ENCODE measurements around the gene BTBD10. TPM values are rescaled to one million over a fixed set of nuclear protein-coding genes. Genes with fewer than 3 reads are reported as not detected.

BTBD10 gene
- polyA plus RNA-seq, 1 donor from 2014 or later, result 143 TPM

GRCh38 chr11:13339195-13340153 is 123.5 kb downstream of the BTBD10 start:
- H4K20me1 ChIP-seq (ENCODE audit: insufficient read depth), result no peaks in the 10 kb centered on the region
- H3K36me3 ChIP-seq (ENCODE audit: insufficient read depth, low read length), result no peaks in the 10 kb centered on the region
- no peaks in the 10 kb centered on the region for H3K9me3 ChIP-seq (ENCODE audit: low read length)
- no peaks in the 10 kb centered on the region for H3F3A ChIP-seq (ENCODE audit: insufficient read depth, low read length, poor library complexity, severe bottlenecking)
- H3K4me2 ChIP-seq (ENCODE audit: low read length), result no peak overlapping the region
- no peak overlapping the region for H3K9ac ChIP-seq (ENCODE audit: low read length)
- no peaks in the 10 kb centered on the region for H3K9me2 ChIP-seq (ENCODE audit: insufficient read depth, low read length)
- TF ChIP-seq REST (IDR thresholded peaks at IDR 0.05; ENCODE audit: borderline replicate concordance) (no peak), EZH2 (IDR thresholded peaks at IDR 0.05; ENCODE audit: borderline replicate concordance, insufficient read depth, low read length, poor library complexity, severe bottlenecking) (no peak), MXI1 (conservative IDR thresholded peaks at IDR 0.05; ENCODE audit: poor library complexity, severe bottlenecking) (no peak), CTCF (IDR thresholded peaks at IDR 0.05; ENCODE audit: poor library complexity, severe bottlenecking) (no peak), POLR2AphosphoS5 (IDR thresholded peaks at IDR 0.05) (no peak), SMC3 (conservative IDR thresholded peaks at IDR 0.05; ENCODE audit: poor library complexity) (no peak), RAD21 (conservative IDR thresholded peaks at IDR 0.05) (no peak), TAF1 (IDR thresholded peaks at IDR 0.05; ENCODE audit: low read depth) (no peak), EP300 (conservative IDR thresholded peaks at IDR 0.05; ENCODE audit: poor library complexity, severe bottlenecking) (no peak)
- no peak overlapping the region for H2AFZ ChIP-seq (ENCODE audit: low read depth, low read length)
- no peak overlapping the region for H3K4me3 ChIP-seq (ENCODE audit: low read length)
- no peaks in the 10 kb centered on the region for H3K79me2 ChIP-seq (replicated peaks; ENCODE audit: insufficient read depth, low read length)
- no peak overlapping the region for H3K27ac ChIP-seq (ENCODE audit: low read length)
- H3K27me3 ChIP-seq (ENCODE audit: insufficient read depth, low read depth, low read length), result no peaks in the 10 kb centered on the region

GRCh38 chr11:13338427-13339069 is 124.5 kb downstream of the BTBD10 start:
- Histone ChIP-seq H3K9ac (ENCODE audit: low read length) (no peak overlapping the region), H3K27ac (ENCODE audit: low read length) (no peak overlapping the region), H3K36me3 (ENCODE audit: insufficient read depth, low read length) (no peaks in the 10 kb centered on the region)

More at GRCh38 chr11:13338427-13339069, 124.5 kb downstream of the BTBD10 start:
- TF ChIP-seq EZH2 (IDR thresholded peaks at IDR 0.05; ENCODE audit: borderline replicate concordance, insufficient read depth, low read length, poor library complexity, severe bottlenecking) (no peak), REST (IDR thresholded peaks at IDR 0.05; ENCODE audit: borderline replicate concordance) (no peak), POLR2AphosphoS5 (IDR thresholded peaks at IDR 0.05) (no peak), EP300 (conservative IDR thresholded peaks at IDR 0.05; ENCODE audit: poor library complexity, severe bottlenecking) (no peak), RAD21 (conservative IDR thresholded peaks at IDR 0.05) (no peak), CTCF (IDR thresholded peaks at IDR 0.05; ENCODE audit: poor library complexity, severe bottlenecking) (no peak)
- no peaks in the 10 kb centered on the region for H3K9me2 ChIP-seq (ENCODE audit: insufficient read depth, low read length)
- H3K4me2 ChIP-seq (ENCODE audit: low read length), result no peak overlapping the region
- no peaks in the 10 kb centered on the region for H3K79me2 ChIP-seq (replicated peaks; ENCODE audit: insufficient read depth, low read length)
- H3F3A ChIP-seq (ENCODE audit: insufficient read depth, low read length, poor library complexity, severe bottlenecking), result no peaks in the 10 kb centered on the region
- H3K9me3 ChIP-seq (ENCODE audit: low read length), result no peaks in the 10 kb centered on the region
- H3K4me3 ChIP-seq (ENCODE audit: low read length), result no peak overlapping the region
- no peaks in the 10 kb centered on the region for H4K20me1 ChIP-seq (ENCODE audit: insufficient read depth)
- no peak overlapping the region for H2AFZ ChIP-seq (ENCODE audit: low read depth, low read length)
- no peaks in the 10 kb centered on the region for H3K27me3 ChIP-seq (ENCODE audit: insufficient read depth, low read depth, low read length)

All from neural cell (in vitro differentiated cells).